HFF-Myc (cell line): ENCODE data around the gene SFTPB.

Experiments
- DNase-seq: peaks from one replicate; pipeline ENCODE4 v3.0.0-alpha.2; 2011; ENCODE audit warnings: low read depth; ENCODE audit errors: extremely low read depth
- H3K4me3 ChIP-seq: replicated peaks from 2 replicates; pipeline ENCODE4 v1.5.1; 2011; ENCODE audit warnings: low read depth, mild to moderate bottlenecking, control low read depth, low read length
- TF ChIP-seq, protein P1 (sequence below): IDR thresholded peaks from 2 replicates; pipeline ENCODE4 v1.5.1; 2012; ENCODE audit warnings: mild to moderate bottlenecking, low read depth, low read length, control low read depth; ENCODE audit errors: missing control alignments

SFTPB gene

DNA sequence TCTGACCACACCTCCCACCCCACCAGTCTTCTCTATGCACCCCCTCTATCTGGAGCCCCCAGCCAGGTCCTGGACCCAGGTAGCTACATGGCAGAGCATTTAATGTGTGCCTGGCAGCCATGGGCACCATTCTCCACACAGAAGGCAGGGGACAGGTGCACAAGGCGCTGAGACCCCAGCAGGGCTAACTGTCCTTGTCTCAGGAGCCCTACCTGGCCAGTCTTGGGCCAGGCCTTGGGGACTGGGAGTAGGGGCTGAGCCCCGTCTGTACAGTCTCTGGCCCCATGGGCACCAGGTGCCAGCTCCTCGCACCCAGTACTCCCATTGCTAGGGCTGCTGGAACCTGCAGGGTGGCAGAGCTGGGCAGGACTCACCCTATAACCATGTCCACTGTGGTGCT, 29.1 kb upstream of the SFTPB start:
- no peak for DNase-seq
- TF ChIP-seq, protein P1, sequence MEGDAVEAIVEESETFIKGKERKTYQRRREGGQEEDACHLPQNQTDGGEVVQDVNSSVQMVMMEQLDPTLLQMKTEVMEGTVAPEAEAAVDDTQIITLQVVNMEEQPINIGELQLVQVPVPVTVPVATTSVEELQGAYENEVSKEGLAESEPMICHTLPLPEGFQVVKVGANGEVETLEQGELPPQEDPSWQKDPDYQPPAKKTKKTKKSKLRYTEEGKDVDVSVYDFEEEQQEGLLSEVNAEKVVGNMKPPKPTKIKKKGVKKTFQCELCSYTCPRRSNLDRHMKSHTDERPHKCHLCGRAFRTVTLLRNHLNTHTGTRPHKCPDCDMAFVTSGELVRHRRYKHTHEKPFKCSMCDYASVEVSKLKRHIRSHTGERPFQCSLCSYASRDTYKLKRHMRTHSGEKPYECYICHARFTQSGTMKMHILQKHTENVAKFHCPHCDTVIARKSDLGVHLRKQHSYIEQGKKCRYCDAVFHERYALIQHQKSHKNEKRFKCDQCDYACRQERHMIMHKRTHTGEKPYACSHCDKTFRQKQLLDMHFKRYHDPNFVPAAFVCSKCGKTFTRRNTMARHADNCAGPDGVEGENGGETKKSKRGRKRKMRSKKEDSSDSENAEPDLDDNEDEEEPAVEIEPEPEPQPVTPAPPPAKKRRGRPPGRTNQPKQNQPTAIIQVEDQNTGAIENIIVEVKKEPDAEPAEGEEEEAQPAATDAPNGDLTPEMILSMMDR = no peak
- H3K4me3 ChIP-seq = no peak overlapping the region

DNA sequence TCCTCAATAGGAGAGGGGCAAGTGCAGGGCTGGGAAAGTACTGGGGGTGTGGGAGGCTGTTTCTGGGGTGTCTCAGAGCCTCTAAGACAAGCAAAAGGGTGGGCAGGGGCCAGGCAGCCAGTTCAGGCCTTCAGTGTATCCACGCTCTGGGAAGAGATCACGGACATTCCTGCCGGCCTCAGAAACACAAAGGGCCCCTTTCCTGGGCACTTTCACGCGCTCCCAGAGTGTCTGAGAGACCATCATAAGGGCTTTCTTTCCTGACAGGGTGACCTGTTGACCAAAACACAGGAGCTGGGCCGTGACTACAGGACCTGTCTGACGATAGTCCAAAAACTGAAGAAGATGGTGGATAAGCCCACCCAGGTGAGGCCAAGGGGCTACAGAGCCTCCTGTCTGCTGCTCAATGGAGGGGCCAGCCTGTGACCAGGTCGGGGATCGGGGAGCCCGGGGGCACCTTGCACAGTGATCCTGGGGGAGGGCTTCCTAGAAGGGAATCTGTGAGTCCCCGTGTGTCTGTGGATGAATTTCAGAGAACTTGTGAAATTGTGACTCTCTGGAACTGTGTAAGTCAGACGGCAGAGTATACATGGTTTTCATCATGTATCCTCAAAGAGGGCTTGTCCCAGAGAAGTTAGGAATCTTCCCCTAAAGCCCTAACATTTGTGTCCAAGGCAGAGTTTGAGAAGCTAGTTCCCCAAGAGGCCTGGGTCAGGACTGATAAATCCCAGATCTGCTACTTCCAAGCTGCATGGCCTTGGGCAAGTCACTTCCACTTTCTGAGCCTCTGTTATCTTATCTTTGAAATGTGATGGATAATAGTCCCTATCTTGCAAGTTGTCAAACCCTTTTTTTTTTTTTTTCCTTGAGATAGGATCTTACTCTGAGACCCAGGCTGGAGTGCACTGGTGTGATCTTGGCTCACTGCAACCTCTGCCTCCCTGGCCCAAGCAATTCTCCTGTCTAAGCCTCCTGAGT, 28.0 kb upstream of the SFTPB start:
- TF ChIP-seq, protein P1 = no peak
- H3K4me3 ChIP-seq = no peak overlapping the region
- no peak for DNase-seq

DNA sequence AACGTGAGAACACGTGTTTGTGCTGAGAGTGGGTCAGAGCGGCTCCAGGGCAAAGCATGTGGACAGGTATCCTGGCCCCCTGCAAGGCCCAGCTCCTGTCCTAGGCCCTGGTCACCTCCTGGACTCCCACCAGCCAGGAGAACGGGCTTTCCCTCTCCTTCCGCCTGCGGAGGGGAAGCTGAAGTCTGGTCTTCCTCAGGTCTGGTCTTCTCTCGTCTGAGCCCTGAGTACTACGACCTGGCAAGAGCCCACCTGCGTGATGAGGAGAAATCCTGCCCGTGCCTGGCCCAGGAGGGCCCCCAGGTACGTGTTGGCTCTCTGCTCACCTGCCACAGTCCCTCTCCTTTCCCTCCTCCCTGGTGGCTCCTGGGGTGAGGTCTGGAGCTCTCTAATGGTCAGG, 27.1 kb upstream of the SFTPB start:
- no peak for DNase-seq
- no peak overlapping the region for H3K4me3 ChIP-seq
- TF ChIP-seq, protein P1 = no peak

GRCh38 chr2:85694052-85695025, 26.3 kb upstream of the SFTPB start, which contains the start of gene GNLY:
GNLY (plus strand) TSS chr2:85694358; CDS start chr2:85694419, 61 bp downstream.
- H3K4me3 ChIP-seq = no peak within 1 kb of the TSS
- TF ChIP-seq, protein P1 = no peak
- DNase-seq = no peak

GRCh38 chr2:85692039-85692645, 24.1 kb upstream of the SFTPB start:
- no peak overlapping the region for H3K4me3 ChIP-seq
- TF ChIP-seq, protein P1 = no peak
- no peak for DNase-seq

DNA sequence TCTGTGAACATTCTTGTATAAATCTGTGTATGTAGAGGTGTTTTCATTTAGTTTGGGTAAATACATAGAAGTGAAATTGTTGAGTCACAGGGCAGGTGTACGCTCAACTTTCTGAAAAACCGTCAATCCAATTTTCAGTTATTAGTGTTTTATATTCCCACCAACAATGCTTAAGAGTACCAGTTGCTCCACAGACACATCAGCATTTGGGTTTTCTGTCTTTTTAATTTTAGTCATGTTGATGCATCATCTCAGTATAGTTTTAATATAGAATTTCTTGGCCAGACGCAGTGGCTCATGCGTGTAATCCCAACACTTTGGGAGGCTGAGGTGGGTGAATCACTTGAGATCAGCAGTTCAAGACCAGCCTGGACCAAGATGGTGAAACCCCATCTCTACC, 22.9 kb upstream of the SFTPB start:
- TF ChIP-seq, protein P1 = no peak
- H3K4me3 ChIP-seq = no peak overlapping the region
- DNase-seq = no peak
